Mesendoderm (in vitro differentiated cells): ENCODE data around the gene SLC7A8.

Experiments used
- DNase-seq: peaks from one replicate; pipeline ENCODE4 v3.0.0; 2013
- H2AK5ac ChIP-seq: 2 replicates; pipeline ENCODE4 v1.6.1; 2013; ENCODE audit warnings: low read length, inconsistent platforms
- H2BK120ac ChIP-seq: 2 replicates; pipeline ENCODE4 v1.6.1; 2013; ENCODE audit warnings: low read depth, mild to moderate bottlenecking, low read length, moderate library complexity, mixed read lengths
- H2BK15ac ChIP-seq: replicated peaks from 2 replicates; pipeline ENCODE4 v1.6.1; 2013; ENCODE audit warnings: low read depth, mild to moderate bottlenecking, moderate library complexity
- H2BK5ac ChIP-seq: 2 replicates; pipeline ENCODE4 v1.6.1; 2013; ENCODE audit warnings: low read length, inconsistent platforms
- H3K18ac ChIP-seq: 2 replicates; pipeline ENCODE4 v1.6.1; 2013; ENCODE audit warnings: mild to moderate bottlenecking, low read length, mixed read lengths
- H3K23ac ChIP-seq: one replicate; pipeline ENCODE4 v1.6.1; 2013; ENCODE audit warnings: low read length
- H3K27ac ChIP-seq: 2 replicates; pipeline ENCODE4 v1.5.1; 2013; ENCODE audit warnings: low read depth, mild to moderate bottlenecking, inconsistent platforms, low read length, moderate library complexity
- H3K27me3 ChIP-seq: 2 replicates; pipeline ENCODE4 v1.6.1; 2013; ENCODE audit warnings: low read length, control low read depth, mild to moderate bottlenecking, inconsistent platforms; ENCODE audit not compliant: insufficient read depth, poor library complexity
- H3K36me3 ChIP-seq: 2 replicates; pipeline ENCODE4 v1.6.1; 2013; ENCODE audit warnings: low read length, inconsistent platforms; ENCODE audit not compliant: control insufficient read depth, insufficient read depth
- H3K4ac ChIP-seq: one replicate; pipeline ENCODE4 v1.6.1; 2013; ENCODE audit warnings: low read depth, mild to moderate bottlenecking, low read length, moderate library complexity
- H3K4me1 ChIP-seq: 2 replicates; pipeline ENCODE4 v1.6.1; 2013; ENCODE audit warnings: low read depth, low read length, inconsistent platforms; ENCODE audit not compliant: control insufficient read depth
- H3K4me2 ChIP-seq: 2 replicates; pipeline ENCODE4 v1.6.1; 2013; ENCODE audit warnings: low read length
- H3K4me3 ChIP-seq: 2 replicates; pipeline ENCODE4 v1.5.1; 2013; ENCODE audit warnings: mild to moderate bottlenecking, low read length
- H3K56ac ChIP-seq: one replicate; pipeline ENCODE4 v1.6.1; 2013; ENCODE audit warnings: low read length
- H3K79me1 ChIP-seq: 2 replicates; pipeline ENCODE4 v1.6.1; 2013; ENCODE audit warnings: low read length, inconsistent platforms
- H3K79me2 ChIP-seq: 2 replicates; pipeline ENCODE4 v1.6.1; 2013; ENCODE audit warnings: mild to moderate bottlenecking, low read length; ENCODE audit not compliant: control insufficient read depth, insufficient read depth
- H3K9ac ChIP-seq: 2 replicates; pipeline ENCODE4 v1.6.1; 2013; ENCODE audit warnings: low read length, inconsistent platforms
- H4K5ac ChIP-seq: one replicate; pipeline ENCODE4 v1.6.1; 2013; ENCODE audit warnings: low read length
- H4K8ac ChIP-seq: one replicate; pipeline ENCODE4 v1.6.1; 2013; ENCODE audit warnings: low read depth, mild to moderate bottlenecking, control low read depth, low read length, moderate library complexity
- WGBS: extraction: QIAGEN DNeasy Blood & Tissue Kit; methylation state at CpG from one replicate; pipeline ENCODE4 v1.1.7; 2013; ENCODE audit warnings: low lambda C conversion rate, missing lambda C conversion rate; ENCODE audit not compliant: insufficient coverage; ENCODE audit errors: extremely low coverage; 5-methylcytosine and 5-hydroxymethylcytosine counted together

SLC7A8 gene

GRCh38 chr14:23128969-23129758 is 54.3 kb downstream of the SLC7A8 start:
- Histone ChIP-seq H2AK5ac (no peak overlapping the region), H3K9ac (no peak overlapping the region), H3K27ac (no peak overlapping the region), H3K4ac (no peak overlapping the region), H3K56ac (no peak overlapping the region), H3K18ac (no peak overlapping the region), H3K27me3 (no peaks in the 10 kb centered on the region), H4K5ac (no peak overlapping the region), H3K4me1 (no peaks in the 10 kb centered on the region), H2BK120ac (no peak overlapping the region), H3K4me2 (no peak overlapping the region), H3K23ac (no peak overlapping the region), H4K8ac (no peak overlapping the region), H3K4me3 (no peak overlapping the region), H2BK5ac (no peak overlapping the region), H3K36me3 (peaks cover 4% of the 10 kb centered on the region), H3K79me2 (no peaks in the 10 kb centered on the region), H3K79me1 (no peaks in the 10 kb centered on the region), H2BK15ac (no peak overlapping the region)
- WGBS = no CpG with 5 or more reads among the region's 7 CpGs
- DNase-seq = no peak

GRCh38 chr14:23127861-23128260 is 55.6 kb downstream of the SLC7A8 start:
- no peak overlapping the region for H2BK5ac ChIP-seq
- H4K5ac ChIP-seq = no peak overlapping the region
- H3K27ac ChIP-seq = no peak overlapping the region
- peaks cover 2% of the 10 kb centered on the region for H3K4me1 ChIP-seq
- no peaks in the 10 kb centered on the region for H3K79me2 ChIP-seq
- no peak overlapping the region for H3K56ac ChIP-seq
- H2BK15ac ChIP-seq = no peak overlapping the region
- H3K4me3 ChIP-seq = no peak overlapping the region
- H2BK120ac ChIP-seq = no peak overlapping the region
- H3K9ac ChIP-seq = no peak overlapping the region
- DNase-seq = no peak
- H2AK5ac ChIP-seq = no peak overlapping the region
- H3K27me3 ChIP-seq = no peaks in the 10 kb centered on the region
- H3K18ac ChIP-seq = no peak overlapping the region
- no peak overlapping the region for H3K4me2 ChIP-seq
- no peak overlapping the region for H4K8ac ChIP-seq
- no peaks in the 10 kb centered on the region for H3K79me1 ChIP-seq
- H3K36me3 ChIP-seq = peaks cover 4% of the 10 kb centered on the region
- WGBS = no CpG with 5 or more reads among the region's 3 CpGs
- H3K23ac ChIP-seq = no peak overlapping the region
- H3K4ac ChIP-seq = no peak overlapping the region

DNA sequence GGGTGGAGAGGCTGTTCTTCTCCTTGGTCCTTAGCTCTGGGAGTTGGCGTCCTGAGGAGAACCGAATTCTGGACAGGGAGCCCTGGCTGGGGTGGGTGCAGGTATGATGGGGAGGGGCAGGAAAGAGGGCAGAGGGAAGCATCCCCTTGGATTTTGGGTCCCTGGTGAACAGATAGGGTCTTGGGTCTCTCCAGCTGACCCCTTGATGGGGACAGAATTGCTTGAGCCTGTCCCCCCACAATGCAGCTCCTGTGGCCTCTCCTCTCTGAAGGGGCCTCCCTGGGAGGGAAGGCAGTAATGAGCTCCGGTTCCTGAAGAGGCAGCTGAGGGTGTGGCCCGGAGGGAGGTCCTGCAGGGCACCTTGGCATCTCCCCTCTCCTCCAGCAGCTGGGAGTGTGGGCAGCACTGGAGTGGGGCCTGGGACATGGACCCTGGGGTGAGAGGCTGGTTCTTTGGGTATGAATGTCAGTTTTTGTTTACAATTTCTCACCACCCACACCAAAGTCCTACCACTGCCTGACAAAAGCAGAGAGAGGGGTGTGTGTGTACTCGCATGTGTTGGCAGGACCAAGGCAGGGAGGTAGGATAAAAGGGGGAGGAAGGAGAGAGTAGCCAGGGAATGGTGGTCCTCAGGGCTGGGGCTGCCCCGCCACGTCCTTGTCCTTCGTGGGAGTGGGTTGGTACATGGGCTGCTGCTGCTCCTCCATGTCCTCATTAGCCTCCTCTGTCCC is 56.7 kb downstream of the SLC7A8 start:
- Histone ChIP-seq H3K56ac (no peak overlapping the region), H3K36me3 (peaks cover 4% of the 10 kb centered on the region), H3K4me2 (no peak overlapping the region), H4K8ac (no peak overlapping the region), H3K18ac (no peak overlapping the region), H2AK5ac (no peak overlapping the region), H3K79me1 (no peaks in the 10 kb centered on the region), H3K79me2 (no peaks in the 10 kb centered on the region), H3K4ac (no peak overlapping the region), H3K4me3 (no peak overlapping the region), H3K27ac (no peak overlapping the region), H2BK15ac (no peak overlapping the region), H3K23ac (no peak overlapping the region), H3K27me3 (no peaks in the 10 kb centered on the region), H3K4me1 (peaks cover 2% of the 10 kb centered on the region), H2BK120ac (no peak overlapping the region), H4K5ac (no peak overlapping the region), H3K9ac (no peak overlapping the region), H2BK5ac (no peak overlapping the region)
- no CpG with 5 or more reads among the region's 8 CpGs for WGBS
- DNase-seq = no peak

- H2BK120ac ChIP-seq = no peak overlapping the region
- no peak overlapping the region for H3K4me2 ChIP-seq
- no peak overlapping the region for H3K4ac ChIP-seq
- H4K5ac ChIP-seq = no peak overlapping the region
- no peak overlapping the region for H3K56ac ChIP-seq
- peaks cover 4% of the 10 kb centered on the region for H3K36me3 ChIP-seq
- no peak overlapping the region for H3K27ac ChIP-seq
- H3K4me3 ChIP-seq = no peak overlapping the region
- H3K18ac ChIP-seq = no peak overlapping the region
- H3K27me3 ChIP-seq = no peaks in the 10 kb centered on the region
- H3K4me1 ChIP-seq = peaks cover 5% of the 10 kb centered on the region
- no peaks in the 10 kb centered on the region for H3K79me2 ChIP-seq
- H2BK5ac ChIP-seq = no peak overlapping the region
- H2BK15ac ChIP-seq = no peak overlapping the region
- no peak overlapping the region for H3K9ac ChIP-seq
- H3K23ac ChIP-seq = no peak overlapping the region
- no peak for DNase-seq
- H4K8ac ChIP-seq = no peak overlapping the region
- no peaks in the 10 kb centered on the region for H3K79me1 ChIP-seq
- WGBS = no CpG with 5 or more reads among the region's 9 CpGs
- H2AK5ac ChIP-seq = no peak overlapping the region
Observed at GRCh38 chr14:23125933-23126524, 57.4 kb downstream of the SLC7A8 start.

GRCh38 chr14:23125011-23125410 is 58.4 kb downstream of the SLC7A8 start:
- Histone ChIP-seq H3K9ac (no peak overlapping the region), H2BK5ac (no peak overlapping the region), H4K8ac (no peak overlapping the region), H3K79me2 (no peaks in the 10 kb centered on the region), H2AK5ac (no peak overlapping the region), H3K36me3 (peaks cover 4% of the 10 kb centered on the region), H3K27me3 (no peaks in the 10 kb centered on the region), H3K18ac (no peak overlapping the region), H3K79me1 (no peaks in the 10 kb centered on the region), H3K4me2 (no peak overlapping the region), H3K23ac (no peak overlapping the region), H3K56ac (no peak overlapping the region), H2BK15ac (no peak overlapping the region), H3K27ac (no peak overlapping the region), H3K4me3 (no peak overlapping the region), H3K4ac (no peak overlapping the region), H3K4me1 (peaks cover 5% of the 10 kb centered on the region), H4K5ac (no peak overlapping the region), H2BK120ac (no peak overlapping the region)
- DNase-seq = no peak
- 100% methylated on average over 1 of the region's 3 CpGs for WGBS
